GM19351 (cell line): ENCODE data around the gene LRRC4.

Source experiments
- ATAC-seq: cut with Tn5 transposase; IDR thresholded peaks from one replicate; pipeline ENCODE4 v1.9.1; 2021; ENCODE audit warnings: mild to moderate bottlenecking, moderate library complexity; ENCODE audit not compliant: unreplicated experiment

LRRC4 gene

GRCh38 chr7:127981965-127982364, 49.3 kb downstream of the LRRC4 start:
- no peak for ATAC-seq

- no peak for ATAC-seq
Observed at GRCh38 chr7:127980901-127981300, 50.3 kb downstream of the LRRC4 start.

GRCh38 chr7:127979728-127980126, 51.5 kb downstream of the LRRC4 start:
- no peak for ATAC-seq

GRCh38 chr7:127979113-127979727, 52.0 kb downstream of the LRRC4 start:
- ATAC-seq: no peak

GRCh38 chr7:127978421-127978820, 52.8 kb downstream of the LRRC4 start:
- ATAC-seq: no peak
